ENCODE results near the gene ACOT13. TPM values are rescaled to one million over a fixed set of nuclear protein-coding genes. Genes with fewer than 3 reads are reported as not detected.
"Not testable (repeated sequence)": the region's sequence is repeated elsewhere in the genome, so short reads cannot be mapped to it uniquely, and the experiment has no call there.

The ACOT13 gene
- polyA plus RNA-seq, 3 donors: 1.7 to 20.1 (median 14.5) TPM

DNA sequence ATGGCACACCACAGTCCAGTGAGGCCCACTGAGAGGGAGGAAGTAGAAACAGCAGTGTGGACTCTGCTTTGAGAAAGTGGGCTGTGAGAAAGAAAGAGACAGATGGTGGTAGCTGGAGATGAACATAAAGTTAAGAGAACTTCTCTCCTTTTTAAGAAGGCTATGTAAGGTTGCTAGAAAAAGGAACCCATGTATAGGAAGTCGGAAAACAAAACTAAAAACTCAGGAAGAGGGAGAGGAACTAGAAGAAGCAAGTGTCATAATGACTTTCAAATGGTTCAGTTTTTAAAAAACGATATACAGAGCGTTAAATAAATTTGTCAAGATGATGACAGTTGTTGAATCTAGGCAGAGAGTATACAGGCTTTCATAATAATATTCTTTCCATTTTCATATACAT lies 82.4 kb downstream of the ACOT13 start:
- peak overlapping the region in 1 of 3 experiments; percentile 47 for H3K4me3 ChIP-seq (replicated peaks in 1 of 3; ENCODE audit: low read depth in 2 of 3, low read length in 3 of 3)
- no peaks in the 10 kb centered on the region for H3K79me2 ChIP-seq (ENCODE audit: insufficient read depth, low read length)
- peaks cover 7% of the 10 kb centered on the region in 2 donors for H3K9me3 ChIP-seq (replicated peaks in 1 of 2; ENCODE audit: control insufficient read depth in 1 of 2, insufficient read depth in 1 of 2, low read length in 2 of 2)
- H3K36me3 Mint-ChIP-seq: peaks cover 10 to 11% of the 10 kb centered on the region in 2 donors
- no CpG with 5 or more reads among the region's 3 CpGs for WGBS (ENCODE audit: insufficient coverage)
- H3K4me3 Mint-ChIP-seq: peak overlapping the region; percentile 1 to 53
- TF ChIP-seq, protein P1, sequence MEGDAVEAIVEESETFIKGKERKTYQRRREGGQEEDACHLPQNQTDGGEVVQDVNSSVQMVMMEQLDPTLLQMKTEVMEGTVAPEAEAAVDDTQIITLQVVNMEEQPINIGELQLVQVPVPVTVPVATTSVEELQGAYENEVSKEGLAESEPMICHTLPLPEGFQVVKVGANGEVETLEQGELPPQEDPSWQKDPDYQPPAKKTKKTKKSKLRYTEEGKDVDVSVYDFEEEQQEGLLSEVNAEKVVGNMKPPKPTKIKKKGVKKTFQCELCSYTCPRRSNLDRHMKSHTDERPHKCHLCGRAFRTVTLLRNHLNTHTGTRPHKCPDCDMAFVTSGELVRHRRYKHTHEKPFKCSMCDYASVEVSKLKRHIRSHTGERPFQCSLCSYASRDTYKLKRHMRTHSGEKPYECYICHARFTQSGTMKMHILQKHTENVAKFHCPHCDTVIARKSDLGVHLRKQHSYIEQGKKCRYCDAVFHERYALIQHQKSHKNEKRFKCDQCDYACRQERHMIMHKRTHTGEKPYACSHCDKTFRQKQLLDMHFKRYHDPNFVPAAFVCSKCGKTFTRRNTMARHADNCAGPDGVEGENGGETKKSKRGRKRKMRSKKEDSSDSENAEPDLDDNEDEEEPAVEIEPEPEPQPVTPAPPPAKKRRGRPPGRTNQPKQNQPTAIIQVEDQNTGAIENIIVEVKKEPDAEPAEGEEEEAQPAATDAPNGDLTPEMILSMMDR (IDR thresholded peaks at IDR 0.05): no peak
- no peaks in the 10 kb centered on the region for H3K36me3 ChIP-seq (replicated peaks in 1 of 2; ENCODE audit: control insufficient read depth in 1 of 2, insufficient read depth in 2 of 2, low read length in 2 of 2)
- H3K9ac ChIP-seq (ENCODE audit: insufficient read depth, low read length, poor library complexity, severe bottlenecking): peak overlapping the region; percentile 23
- H3K4me1 ChIP-seq (ENCODE audit: control insufficient read depth in 1 of 2, insufficient read depth in 2 of 2, low read length in 2 of 2): peaks cover 42 to 48% of the 10 kb centered on the region in 2 donors
- no peaks in the 10 kb centered on the region for H4K20me1 ChIP-seq (ENCODE audit: insufficient read depth, low read length)
- H3K27ac ChIP-seq (ENCODE audit: low read depth in 1 of 2, low read length in 2 of 2): peak overlapping the region; percentile 89 to 92
- H2AFZ ChIP-seq (ENCODE audit: insufficient read depth, low read depth, low read length, poor library complexity, severe bottlenecking): peak overlapping the region; percentile 73
- H3K4me1 Mint-ChIP-seq: peaks cover 46% of the 10 kb centered on the region
- peaks cover 10 to 18% (median 13%) of the 10 kb centered on the region in 7 donors for H3K9me3 Mint-ChIP-seq
- intact Hi-C loops (cut with micrococcal nuclease): no loop called here
- peak overlapping the region; percentile 20 for H3K4me2 ChIP-seq (replicated peaks; ENCODE audit: extremely low read depth, low read length, poor library complexity, severe bottlenecking)
- peak; percentile 42 to 75 (median 52) for DNase-seq
- H3K27me3 Mint-ChIP-seq (ENCODE audit: low read depth in 3 of 3): peaks cover 0 to 2% (median 2%) of the 10 kb centered on the region in 3 donors
- no peaks in the 10 kb centered on the region for H3K27me3 ChIP-seq (ENCODE audit: control insufficient read depth in 2 of 2, insufficient read depth in 2 of 2, low read length in 2 of 2)
- H3K27ac Mint-ChIP-seq: peak overlapping the region; percentile 88 to 99 (median 97)

DNA sequence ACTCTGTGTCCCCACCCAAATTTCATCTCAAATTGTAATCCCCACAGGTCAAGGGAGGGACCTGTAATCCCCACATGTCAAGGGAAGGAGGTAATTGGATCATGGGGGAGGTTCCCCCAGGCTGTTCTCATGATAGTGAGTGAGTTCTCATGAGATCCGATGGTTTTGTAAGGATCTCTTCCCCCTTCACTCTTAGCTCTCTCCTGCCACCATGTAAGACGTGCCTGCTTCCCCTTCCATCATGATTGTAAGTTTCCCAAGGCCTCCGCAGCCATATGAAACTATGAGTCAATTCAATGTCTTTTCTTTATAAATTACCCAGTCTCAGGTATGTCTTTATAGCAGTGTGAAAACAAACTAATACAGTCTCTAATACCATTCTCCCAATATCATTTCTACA lies 84.0 kb downstream of the ACOT13 start:
- H3K9ac ChIP-seq (ENCODE audit: insufficient read depth, low read length, poor library complexity, severe bottlenecking); H3K9me3 ChIP-seq (replicated peaks in 1 of 2; ENCODE audit: control insufficient read depth in 1 of 2, insufficient read depth in 1 of 2, low read length in 2 of 2); H3K79me2 ChIP-seq (ENCODE audit: insufficient read depth, low read length); H3K27me3 ChIP-seq (ENCODE audit: control insufficient read depth in 2 of 2, insufficient read depth in 2 of 2, low read length in 2 of 2); H3K4me3 Mint-ChIP-seq; H3K27ac ChIP-seq (ENCODE audit: low read depth in 1 of 2, low read length in 2 of 2); H3K4me3 ChIP-seq (replicated peaks in 1 of 3; ENCODE audit: low read depth in 2 of 3, low read length in 3 of 3); H3K27me3 Mint-ChIP-seq (ENCODE audit: low read depth in 3 of 3); intact Hi-C loops (cut with micrococcal nuclease); H4K20me1 ChIP-seq (ENCODE audit: insufficient read depth, low read length); H2AFZ ChIP-seq (ENCODE audit: insufficient read depth, low read depth, low read length, poor library complexity, severe bottlenecking); H3K4me2 ChIP-seq (replicated peaks; ENCODE audit: extremely low read depth, low read length, poor library complexity, severe bottlenecking); H3K36me3 ChIP-seq (replicated peaks in 1 of 2; ENCODE audit: control insufficient read depth in 1 of 2, insufficient read depth in 2 of 2, low read length in 2 of 2); DNase-seq: not testable (repeated sequence)
- peaks cover 30% of the 10 kb centered on the region for H3K4me1 Mint-ChIP-seq
- peaks cover 26 to 32% of the 10 kb centered on the region in 2 donors for H3K4me1 ChIP-seq (ENCODE audit: control insufficient read depth in 1 of 2, insufficient read depth in 2 of 2, low read length in 2 of 2)
- peaks cover 12 to 18% (median 15%) of the 10 kb centered on the region in 7 donors for H3K9me3 Mint-ChIP-seq
- H3K36me3 Mint-ChIP-seq: peaks cover 10 to 11% of the 10 kb centered on the region in 2 donors
- peak overlapping the region in 2 of 7 donors; percentile 25 to 46 for H3K27ac Mint-ChIP-seq
- WGBS (ENCODE audit: insufficient coverage): no CpG with 5 or more reads among the region's 3 CpGs

Data from CD14-positive monocyte (primary cell).